ENCODE results near the gene SLC39A11.

DNA sequence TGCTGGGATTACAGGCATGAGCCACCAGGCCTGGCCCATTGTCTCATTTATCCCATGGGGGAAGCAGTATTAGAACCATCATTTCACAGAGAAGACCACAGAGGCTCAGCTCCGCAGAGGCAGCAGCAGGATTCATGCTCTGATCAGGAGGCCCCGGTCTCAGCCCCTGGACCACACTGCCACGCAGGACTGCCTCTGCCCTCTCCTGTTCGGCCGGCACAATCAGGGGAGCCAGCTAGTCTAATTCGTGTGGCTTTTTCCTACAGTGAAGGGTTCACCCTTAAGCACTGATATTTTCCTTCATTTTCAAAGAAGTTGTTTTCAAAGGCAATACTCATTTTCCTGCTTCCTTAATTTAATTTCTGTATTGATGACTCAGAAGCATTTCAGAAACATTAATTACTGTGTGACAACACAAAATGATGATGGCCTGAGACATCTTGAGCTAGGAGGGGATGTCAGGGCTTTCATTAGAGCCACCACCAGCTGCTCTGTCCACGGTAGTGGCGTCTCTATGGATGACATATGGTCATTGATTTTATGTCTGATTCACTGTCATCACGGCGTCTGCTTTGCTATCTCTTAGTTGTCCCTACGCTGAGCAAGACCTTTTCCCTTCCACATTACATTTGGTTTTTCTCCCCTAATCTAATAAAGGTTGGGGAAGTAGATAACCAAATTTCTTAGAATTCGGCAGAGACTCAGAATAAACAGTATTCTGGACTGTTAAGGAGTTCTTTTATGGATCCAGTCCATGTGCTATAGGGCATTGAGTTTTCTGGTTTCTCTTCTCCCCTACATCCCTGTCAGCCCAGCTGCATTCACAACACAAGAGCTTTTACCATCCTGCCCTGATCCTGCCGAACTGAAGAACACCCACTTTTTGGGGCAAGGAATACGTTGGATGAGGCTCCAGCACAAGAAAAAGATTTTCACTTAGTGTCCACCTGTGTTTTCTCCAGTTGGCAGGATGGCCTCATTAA, 314.0 kb downstream of the SLC39A11 start:
- TF ChIP-seq, protein P1, sequence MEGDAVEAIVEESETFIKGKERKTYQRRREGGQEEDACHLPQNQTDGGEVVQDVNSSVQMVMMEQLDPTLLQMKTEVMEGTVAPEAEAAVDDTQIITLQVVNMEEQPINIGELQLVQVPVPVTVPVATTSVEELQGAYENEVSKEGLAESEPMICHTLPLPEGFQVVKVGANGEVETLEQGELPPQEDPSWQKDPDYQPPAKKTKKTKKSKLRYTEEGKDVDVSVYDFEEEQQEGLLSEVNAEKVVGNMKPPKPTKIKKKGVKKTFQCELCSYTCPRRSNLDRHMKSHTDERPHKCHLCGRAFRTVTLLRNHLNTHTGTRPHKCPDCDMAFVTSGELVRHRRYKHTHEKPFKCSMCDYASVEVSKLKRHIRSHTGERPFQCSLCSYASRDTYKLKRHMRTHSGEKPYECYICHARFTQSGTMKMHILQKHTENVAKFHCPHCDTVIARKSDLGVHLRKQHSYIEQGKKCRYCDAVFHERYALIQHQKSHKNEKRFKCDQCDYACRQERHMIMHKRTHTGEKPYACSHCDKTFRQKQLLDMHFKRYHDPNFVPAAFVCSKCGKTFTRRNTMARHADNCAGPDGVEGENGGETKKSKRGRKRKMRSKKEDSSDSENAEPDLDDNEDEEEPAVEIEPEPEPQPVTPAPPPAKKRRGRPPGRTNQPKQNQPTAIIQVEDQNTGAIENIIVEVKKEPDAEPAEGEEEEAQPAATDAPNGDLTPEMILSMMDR (IDR thresholded peaks at IDR 0.05) = no peak
- TF ChIP-seq POLR2AphosphoS5 (IDR thresholded peaks at IDR 0.05) (no peak), POLR2A (IDR thresholded peaks at IDR 0.05) (no peak), EP300 (IDR thresholded peaks at IDR 0.05) (no peak)

All from upper lobe of left lung (tissue), 4 donors.